ENCODE measurements around the gene OTOA. TPM values are rescaled to one million over a fixed set of nuclear protein-coding genes. Genes with fewer than 3 reads are reported as not detected.

OTOA gene
- total RNA-seq, 1 donor from 2014 or later: 0.92 TPM

DNA sequence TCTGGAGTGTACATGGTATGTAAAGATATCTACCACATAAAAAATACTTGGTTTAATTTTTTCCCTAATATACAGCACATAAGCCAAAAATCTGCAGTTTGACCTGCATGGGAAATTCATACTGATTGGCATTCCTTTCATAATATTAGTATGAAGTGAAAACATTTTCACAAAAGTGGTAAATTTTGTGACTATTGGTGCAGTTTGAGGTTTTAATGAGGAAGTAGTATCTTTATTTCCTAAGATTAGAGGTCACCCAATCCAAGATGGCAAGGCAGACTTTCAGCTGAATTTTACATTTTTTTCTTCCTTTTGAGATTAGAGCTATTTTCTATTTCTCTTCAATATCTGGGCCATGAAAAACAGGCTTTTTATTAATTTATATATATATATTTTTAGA lies 43.2 kb upstream of the OTOA start:
- DNase-seq (no peak), ATAC-seq (no peak)
- H3K36me3 ChIP-seq: peaks cover 21% of the 10 kb centered on the region
- no peaks in the 10 kb centered on the region for H3K9me3 ChIP-seq
- TF ChIP-seq, protein P1, sequence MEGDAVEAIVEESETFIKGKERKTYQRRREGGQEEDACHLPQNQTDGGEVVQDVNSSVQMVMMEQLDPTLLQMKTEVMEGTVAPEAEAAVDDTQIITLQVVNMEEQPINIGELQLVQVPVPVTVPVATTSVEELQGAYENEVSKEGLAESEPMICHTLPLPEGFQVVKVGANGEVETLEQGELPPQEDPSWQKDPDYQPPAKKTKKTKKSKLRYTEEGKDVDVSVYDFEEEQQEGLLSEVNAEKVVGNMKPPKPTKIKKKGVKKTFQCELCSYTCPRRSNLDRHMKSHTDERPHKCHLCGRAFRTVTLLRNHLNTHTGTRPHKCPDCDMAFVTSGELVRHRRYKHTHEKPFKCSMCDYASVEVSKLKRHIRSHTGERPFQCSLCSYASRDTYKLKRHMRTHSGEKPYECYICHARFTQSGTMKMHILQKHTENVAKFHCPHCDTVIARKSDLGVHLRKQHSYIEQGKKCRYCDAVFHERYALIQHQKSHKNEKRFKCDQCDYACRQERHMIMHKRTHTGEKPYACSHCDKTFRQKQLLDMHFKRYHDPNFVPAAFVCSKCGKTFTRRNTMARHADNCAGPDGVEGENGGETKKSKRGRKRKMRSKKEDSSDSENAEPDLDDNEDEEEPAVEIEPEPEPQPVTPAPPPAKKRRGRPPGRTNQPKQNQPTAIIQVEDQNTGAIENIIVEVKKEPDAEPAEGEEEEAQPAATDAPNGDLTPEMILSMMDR (IDR thresholded peaks at IDR 0.05): no peak
- no peaks in the 10 kb centered on the region for H3K4me1 ChIP-seq
- no peaks in the 10 kb centered on the region for H3K27me3 ChIP-seq (ENCODE audit: low read depth)
- no peak overlapping the region for H3K4me3 ChIP-seq
- intact Hi-C loops (cut with DNase I): no loop called here
- H3K27ac ChIP-seq: no peak overlapping the region

DNA sequence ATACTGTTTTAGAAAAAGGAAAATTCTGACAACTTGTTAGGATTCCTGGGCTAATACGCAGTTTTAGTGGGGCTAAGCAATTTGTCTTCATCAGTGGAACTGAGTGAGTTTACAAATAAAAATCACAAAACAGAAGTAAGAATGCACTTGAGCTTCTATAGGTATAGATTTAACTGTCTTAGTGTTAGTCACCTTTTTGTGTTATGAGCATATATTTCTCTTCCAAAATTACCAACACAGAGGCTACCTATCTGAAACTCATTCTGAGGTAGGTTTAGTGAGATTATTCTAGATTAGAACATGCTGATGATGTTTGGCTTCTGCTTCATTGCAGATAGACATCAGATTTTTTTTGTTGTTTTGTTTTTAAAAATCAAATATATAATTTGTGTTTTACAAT lies 41.2 kb upstream of the OTOA start:
- Histone ChIP-seq H3K36me3 (peaks cover 25% of the 10 kb centered on the region), H3K27ac (no peak overlapping the region), H3K4me3 (no peak overlapping the region), H3K4me1 (peaks cover 11% of the 10 kb centered on the region), H3K27me3 (ENCODE audit: low read depth) (no peaks in the 10 kb centered on the region), H3K9me3 (no peaks in the 10 kb centered on the region)
- intact Hi-C loops (cut with DNase I): no loop called here
- TF ChIP-seq, protein P1 (IDR thresholded peaks at IDR 0.05): no peak
- DNase-seq: no peak
- no peak for ATAC-seq

DNA sequence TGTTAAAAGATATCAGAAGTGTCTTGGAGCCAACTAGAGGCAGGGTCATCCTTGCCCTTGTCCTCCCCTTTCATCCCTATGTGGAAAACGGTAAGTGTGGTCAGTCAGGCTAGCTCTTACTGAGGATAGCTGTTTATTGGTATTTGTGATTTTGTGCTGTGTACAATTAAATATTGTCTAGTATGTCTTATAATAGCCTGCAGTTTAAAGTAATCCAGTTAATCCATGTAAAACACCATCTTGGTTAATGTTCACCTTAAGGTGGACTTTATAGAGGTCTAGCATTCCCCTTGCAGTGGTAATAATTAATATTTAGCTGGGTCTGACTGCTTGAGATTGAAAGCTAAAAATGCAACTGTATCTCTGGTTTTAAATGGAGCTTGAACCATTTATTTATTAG lies 38.7 kb upstream of the OTOA start:
- no peak for DNase-seq
- Histone ChIP-seq H3K27ac (no peak overlapping the region), H3K4me3 (no peak overlapping the region), H3K4me1 (peaks cover 11% of the 10 kb centered on the region), H3K9me3 (no peaks in the 10 kb centered on the region), H3K36me3 (peaks cover 31% of the 10 kb centered on the region), H3K27me3 (ENCODE audit: low read depth) (no peaks in the 10 kb centered on the region)
- intact Hi-C loops (cut with DNase I): no loop called here
- no peak for ATAC-seq
- TF ChIP-seq, protein P1 (IDR thresholded peaks at IDR 0.05): no peak

DNA sequence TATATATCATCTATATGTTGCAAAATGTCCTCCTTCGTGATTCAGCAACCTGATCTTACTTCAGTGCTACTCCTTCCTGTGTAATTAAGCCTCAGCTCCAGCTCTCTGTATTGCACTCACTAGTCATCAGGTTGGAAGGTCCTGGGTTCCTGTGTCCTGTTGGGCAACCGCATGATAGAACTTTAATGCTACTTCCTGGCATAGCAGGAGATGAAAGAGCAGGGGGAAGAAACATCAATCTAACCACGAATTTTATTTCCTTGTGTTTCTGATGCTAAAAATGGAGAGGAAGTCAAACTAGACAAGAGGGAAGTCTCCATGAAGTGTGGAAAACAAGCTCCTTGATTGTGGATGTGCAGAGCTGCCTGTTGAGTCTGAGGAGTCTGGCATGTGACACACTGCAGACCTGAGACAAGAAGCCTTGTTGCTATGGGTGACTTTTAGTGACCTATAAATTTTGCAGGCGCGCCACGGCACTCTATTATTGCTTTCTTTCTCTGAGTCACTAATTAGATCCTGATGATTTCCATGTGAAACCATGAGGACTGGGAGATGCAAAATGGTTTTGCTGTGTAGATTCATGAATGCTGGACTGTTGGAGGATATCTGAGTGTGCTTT lies 37.0 kb upstream of the OTOA start:
- TF ChIP-seq, protein P1 (IDR thresholded peaks at IDR 0.05): no peak
- no peak overlapping the region for H3K4me3 ChIP-seq
- no peaks in the 10 kb centered on the region for H3K27me3 ChIP-seq (ENCODE audit: low read depth)
- intact Hi-C loops (cut with DNase I): no loop called here
- DNase-seq: no peak
- no peaks in the 10 kb centered on the region for H3K9me3 ChIP-seq
- peaks cover 38% of the 10 kb centered on the region for H3K36me3 ChIP-seq
- peak; percentile 64 to 67 for ATAC-seq
- peaks cover 22% of the 10 kb centered on the region for H3K4me1 ChIP-seq
- no peak overlapping the region for H3K27ac ChIP-seq

DNA sequence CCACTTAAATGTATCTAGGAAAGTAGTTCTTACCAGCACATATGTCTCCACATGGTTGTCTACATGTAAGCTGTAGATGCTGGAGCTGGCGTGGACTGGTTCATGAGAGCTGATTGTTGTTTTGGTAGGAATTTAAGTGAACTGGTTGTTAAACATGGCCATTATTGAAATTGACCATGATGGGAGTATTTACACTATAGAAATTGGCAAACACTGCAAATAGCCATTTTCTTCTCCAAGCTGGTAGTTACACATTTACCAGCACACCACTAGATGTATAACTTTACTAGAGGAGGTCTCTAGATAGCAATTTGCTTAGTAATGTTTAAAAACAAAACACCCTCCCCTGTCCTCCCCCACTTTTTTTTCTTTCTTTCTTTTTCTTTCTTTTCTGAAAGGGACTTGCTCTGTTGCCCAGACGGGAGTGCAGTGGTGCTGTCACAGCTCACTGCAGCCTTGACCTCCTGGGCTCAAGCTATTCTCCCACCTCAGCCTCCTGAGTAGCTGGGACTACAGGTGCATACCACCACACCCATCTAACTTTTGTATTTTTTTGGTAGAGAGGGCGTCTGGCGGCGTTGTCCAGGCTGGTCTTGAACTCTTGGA lies 35.5 kb upstream of the OTOA start:
- TF ChIP-seq, protein P1 (IDR thresholded peaks at IDR 0.05): no peak
- peaks cover 25% of the 10 kb centered on the region for H3K4me1 ChIP-seq
- ATAC-seq (no peak), DNase-seq (no peak)
- H3K4me3 ChIP-seq: no peak overlapping the region
- no peak overlapping the region for H3K27ac ChIP-seq
- H3K9me3 ChIP-seq: no peaks in the 10 kb centered on the region
- H3K27me3 ChIP-seq (ENCODE audit: low read depth): no peaks in the 10 kb centered on the region
- intact Hi-C loops (cut with DNase I): no loop called here
- H3K36me3 ChIP-seq: peaks cover 38% of the 10 kb centered on the region
